ENCODE measurements around the gene TSGA10IP.

TSGA10IP gene

GRCh38 chr11:65945430-65945911 is at the start of gene TSGA10IP:
TSGA10IP (plus strand) TSS chr11:65945480; CDS start chr11:65945676, 196 bp downstream.
- in situ Hi-C loops (cut with MboI; ENCODE audit: low sequenced_read_pairs), result no loop called here

- in situ Hi-C loops (cut with MboI; ENCODE audit: low sequenced_read_pairs), result loop anchor here (25.0 kb wide), 1 partner anchor 92 kb away; no protein-coding TSS in a partner anchor
These were observed 49.7 kb upstream of the TSGA10IP start for GRCh38 chr11:65895482-65895981.

- in situ Hi-C loops (cut with MboI; ENCODE audit: low sequenced_read_pairs), result loop anchor here (25.0 kb wide), 1 partner anchor 91 kb away; no protein-coding TSS in a partner anchor
These were observed 49.0 kb upstream of the TSGA10IP start for GRCh38 chr11:65896034-65896999.

- in situ Hi-C loops (cut with MboI; ENCODE audit: low sequenced_read_pairs), result loop anchor here (25.0 kb wide), 1 partner anchor 90 kb away; no protein-coding TSS in a partner anchor
These were observed 48.2 kb upstream of the TSGA10IP start for GRCh38 chr11:65897020-65897471.

- in situ Hi-C loops (cut with MboI; ENCODE audit: low sequenced_read_pairs), result loop anchor here (25.0 kb wide), 1 partner anchor 88 kb away; no protein-coding TSS in a partner anchor
These were observed 46.5 kb upstream of the TSGA10IP start for GRCh38 chr11:65898656-65899355.

- in situ Hi-C loops (cut with MboI; ENCODE audit: low sequenced_read_pairs), result loop anchor here (25.0 kb wide), 1 partner anchor 88 kb away; no protein-coding TSS in a partner anchor
These were observed 45.7 kb upstream of the TSGA10IP start for GRCh38 chr11:65899356-65900124.

- in situ Hi-C loops (cut with MboI; ENCODE audit: low sequenced_read_pairs), result no loop called here
These were observed 45.0 kb upstream of the TSGA10IP start, which contains the start of gene FOSL1 for GRCh38 chr11:65900125-65900898. FOSL1 (minus strand) TSS chr11:65900388; CDS start chr11:65900339, 49 bp downstream.

- in situ Hi-C loops (cut with MboI; ENCODE audit: low sequenced_read_pairs), result no loop called here
These were observed 44.4 kb upstream of the TSGA10IP start for GRCh38 chr11:65900899-65901180.

GRCh38 chr11:65903068-65903481 is 42.2 kb upstream of the TSGA10IP start:
- in situ Hi-C loops (cut with MboI; ENCODE audit: low sequenced_read_pairs), result no loop called here

- in situ Hi-C loops (cut with MboI; ENCODE audit: low sequenced_read_pairs), result no loop called here
These were observed 41.6 kb upstream of the TSGA10IP start for GRCh38 chr11:65903715-65904114.

- in situ Hi-C loops (cut with MboI; ENCODE audit: low sequenced_read_pairs), result no loop called here
These were observed 38.7 kb upstream of the TSGA10IP start for GRCh38 chr11:65906602-65907001.

- in situ Hi-C loops (cut with MboI; ENCODE audit: low sequenced_read_pairs), result no loop called here
These were observed 37.4 kb upstream of the TSGA10IP start for GRCh38 chr11:65907878-65908277.

GRCh38 chr11:65911682-65912568 is 33.4 kb upstream of the TSGA10IP start:
- in situ Hi-C loops (cut with MboI; ENCODE audit: low sequenced_read_pairs), result no loop called here

GRCh38 chr11:65912845-65913244 is 32.4 kb upstream of the TSGA10IP start:
- in situ Hi-C loops (cut with MboI; ENCODE audit: low sequenced_read_pairs), result no loop called here

- in situ Hi-C loops (cut with MboI; ENCODE audit: low sequenced_read_pairs), result no loop called here
These were observed 30.0 kb upstream of the TSGA10IP start for GRCh38 chr11:65915101-65915820.

GRCh38 chr11:65915821-65916251 is 29.4 kb upstream of the TSGA10IP start:
- in situ Hi-C loops (cut with MboI; ENCODE audit: low sequenced_read_pairs), result no loop called here

GRCh38 chr11:65916391-65916790 is 28.9 kb upstream of the TSGA10IP start:
- in situ Hi-C loops (cut with MboI; ENCODE audit: low sequenced_read_pairs), result no loop called here

- in situ Hi-C loops (cut with MboI; ENCODE audit: low sequenced_read_pairs), result no loop called here
These were observed 28.2 kb upstream of the TSGA10IP start for GRCh38 chr11:65917077-65917433.
